NCI-H226 (cell line): Measurements from ENCODE around the gene LRFN2.

Source experiments
- DNase-seq: peaks from one replicate; pipeline ENCODE4 v3.0.0-alpha.2; 2015

Gene LRFN2

DNA sequence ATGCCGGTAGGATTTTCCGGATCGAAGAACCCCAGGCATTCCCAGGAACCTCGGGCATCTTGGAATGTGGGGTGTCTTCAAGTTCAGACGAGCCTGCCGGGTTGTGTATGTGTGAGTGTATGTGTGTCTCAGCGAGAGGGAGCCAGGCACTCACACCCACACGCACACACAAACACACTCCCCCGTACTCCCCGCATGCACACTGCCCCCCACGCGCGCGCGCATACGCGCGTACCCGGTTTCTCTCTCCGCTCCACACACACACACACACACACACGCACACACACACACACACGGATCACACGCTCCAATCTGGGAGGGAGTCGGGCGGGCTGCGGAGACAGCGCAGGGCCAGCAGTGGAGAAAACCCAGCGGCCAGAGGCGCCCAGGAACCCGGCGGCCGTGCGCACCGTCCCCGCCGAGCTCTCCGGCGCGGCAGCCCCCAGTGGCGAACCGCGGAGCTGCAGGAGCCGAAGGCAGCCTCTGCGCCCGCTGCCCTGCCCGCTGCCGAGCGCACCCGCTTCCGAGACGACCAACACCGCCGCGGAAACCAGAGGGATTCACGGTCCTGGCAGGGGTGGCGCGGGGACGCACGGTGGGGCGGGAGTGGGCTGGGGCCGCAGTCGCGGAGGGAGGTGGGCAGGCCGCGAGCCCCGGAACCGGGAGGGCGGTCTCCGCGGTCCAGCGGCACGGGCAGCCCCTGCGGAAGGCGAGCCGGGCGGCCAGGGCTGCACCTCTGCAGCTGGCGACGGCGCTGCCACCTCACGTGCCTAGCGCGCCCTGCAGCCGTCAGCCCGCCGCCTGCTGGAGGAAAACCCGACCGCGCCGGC lies at the start of gene LRFN2:
LRFN2 (minus strand) TSS at position 125 of the 830 bp plus-strand sequence.
- no peak for DNase-seq

DNA sequence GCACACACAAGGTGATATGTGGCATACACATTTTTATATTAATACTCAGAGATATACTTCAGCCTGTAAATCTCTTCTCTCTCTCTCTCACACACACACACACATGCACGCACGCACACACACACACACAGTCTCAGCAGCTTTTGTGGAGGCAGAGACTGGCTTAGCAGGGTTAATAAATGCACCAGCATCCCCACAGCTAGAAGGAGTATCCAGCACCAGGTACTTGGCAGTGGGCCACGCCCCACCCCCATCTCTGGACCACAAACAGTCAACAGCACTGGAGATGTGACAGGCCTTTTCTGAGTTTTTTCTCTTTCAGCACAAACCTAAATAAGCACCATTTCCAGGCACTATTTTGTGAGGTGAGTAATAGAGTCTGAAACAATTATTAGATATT lies 47.3 kb upstream of the LRFN2 start:
- DNase-seq = no peak

DNA sequence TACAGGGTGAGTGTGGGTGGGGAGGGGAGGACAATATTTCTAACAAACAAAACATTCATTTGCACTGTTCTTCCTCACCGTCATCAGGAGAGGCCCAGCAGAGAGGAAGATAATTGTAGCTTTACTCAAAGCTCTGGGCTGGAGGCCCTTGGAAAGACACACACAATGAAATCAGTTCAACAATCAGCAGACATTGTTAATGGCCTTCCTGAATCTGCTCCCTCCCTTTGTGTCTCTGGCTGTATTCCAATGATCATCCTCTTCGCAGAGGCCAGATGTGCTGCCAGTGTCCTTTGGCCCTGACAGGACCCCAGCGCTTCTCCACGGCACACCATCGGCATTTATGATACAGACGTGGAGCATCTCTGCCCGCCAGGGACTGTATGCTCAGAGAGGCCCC lies 44.6 kb upstream of the LRFN2 start:
- DNase-seq = no peak

DNA sequence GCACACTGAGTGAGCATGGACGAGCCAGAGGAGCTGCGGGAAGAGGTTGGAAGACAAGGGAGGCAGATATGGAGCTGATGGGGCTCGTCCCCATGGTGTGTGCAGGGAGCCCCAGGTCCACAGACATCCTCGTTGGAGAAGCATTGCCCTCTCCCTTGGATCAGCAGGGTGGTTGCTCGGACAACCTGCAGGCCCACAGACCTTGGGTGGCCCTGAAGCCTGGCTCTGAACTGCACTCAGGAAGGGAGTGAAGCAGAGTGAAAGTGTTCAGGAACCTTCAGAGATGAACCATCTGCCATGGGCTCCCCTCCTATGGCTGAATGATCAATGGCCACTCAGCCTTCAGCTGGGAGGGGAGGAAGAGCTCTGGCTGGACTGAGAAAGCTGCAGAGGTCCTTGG lies 43.3 kb upstream of the LRFN2 start:
- no peak for DNase-seq

DNA sequence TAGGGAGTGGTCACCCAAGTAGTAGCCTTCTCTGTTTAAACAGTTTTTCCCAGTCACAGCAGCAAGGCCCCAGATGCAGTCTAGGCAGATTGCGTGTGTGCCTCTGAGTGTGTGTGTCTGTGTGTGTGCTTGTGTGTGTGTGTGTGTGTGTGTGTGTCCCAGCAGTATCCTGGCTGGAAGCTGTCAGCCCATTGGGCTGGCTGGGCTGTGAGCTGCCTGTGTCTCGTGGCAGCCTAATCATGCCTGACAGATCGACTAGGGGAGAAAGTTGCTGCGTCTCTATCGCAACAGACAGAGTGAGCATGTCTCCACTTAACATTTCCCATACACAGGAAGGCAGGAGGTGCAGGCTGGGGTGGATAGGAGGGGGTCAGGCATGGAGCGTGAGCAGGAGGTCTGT lies 42.9 kb upstream of the LRFN2 start:
- no peak for DNase-seq

DNA sequence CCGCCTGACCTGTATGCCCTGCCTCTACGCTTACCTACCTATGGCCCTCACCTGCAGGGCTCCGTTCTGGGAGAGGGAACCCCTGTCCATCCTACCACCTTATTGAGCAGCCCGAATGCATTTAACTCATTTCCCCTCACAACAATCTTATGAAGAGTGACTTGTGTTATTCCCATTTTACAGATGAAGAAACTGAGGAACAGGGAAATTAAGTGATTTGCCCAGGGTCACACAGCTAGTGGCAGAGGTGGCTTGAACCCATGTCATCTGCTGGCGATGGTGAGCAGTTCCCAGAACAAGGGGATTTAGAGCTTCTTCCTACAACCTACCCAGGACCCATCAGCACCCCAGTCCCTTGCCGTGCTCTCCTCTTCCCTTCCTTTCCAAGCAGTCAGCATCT lies 42.3 kb upstream of the LRFN2 start:
- no peak for DNase-seq

DNA sequence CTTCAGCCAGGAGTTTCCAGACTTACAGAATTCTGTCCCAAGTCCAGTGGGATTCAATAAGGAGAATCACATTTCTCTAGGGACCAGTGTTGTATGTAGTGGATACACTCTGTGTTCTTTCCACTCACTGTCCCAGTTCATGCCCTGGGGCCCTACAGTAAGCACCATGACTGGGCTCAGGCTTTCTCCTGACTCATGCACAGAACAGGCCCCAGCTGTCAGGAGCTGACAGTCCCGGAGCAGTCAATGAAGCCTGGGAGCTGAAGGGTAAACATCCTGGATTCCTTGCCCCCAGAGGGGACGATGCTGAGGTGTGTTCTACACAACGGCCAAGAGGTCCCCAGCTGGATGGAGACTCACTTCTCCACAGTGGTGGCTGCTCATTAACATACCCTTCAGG lies 40.2 kb upstream of the LRFN2 start:
- no peak for DNase-seq

DNA sequence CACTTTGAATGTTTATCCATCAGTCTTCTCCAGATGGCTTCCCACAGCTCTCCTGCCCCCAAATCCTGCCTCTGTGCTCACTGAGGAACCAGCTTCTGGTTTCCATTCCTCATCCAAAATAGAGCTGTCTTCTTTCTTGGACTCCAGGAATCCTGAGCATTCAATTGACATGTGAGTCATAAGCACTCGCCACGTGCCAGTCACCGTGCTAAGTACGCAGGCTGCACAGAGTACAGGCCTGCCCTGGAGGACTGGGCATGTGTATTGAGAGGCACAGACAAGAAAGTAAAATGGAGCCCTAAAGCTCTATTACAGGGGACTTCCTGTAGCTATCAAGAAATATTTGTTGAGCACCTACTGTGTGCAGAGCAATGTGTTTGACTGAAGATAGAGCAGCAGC lies 39.7 kb upstream of the LRFN2 start:
- no peak for DNase-seq

DNA sequence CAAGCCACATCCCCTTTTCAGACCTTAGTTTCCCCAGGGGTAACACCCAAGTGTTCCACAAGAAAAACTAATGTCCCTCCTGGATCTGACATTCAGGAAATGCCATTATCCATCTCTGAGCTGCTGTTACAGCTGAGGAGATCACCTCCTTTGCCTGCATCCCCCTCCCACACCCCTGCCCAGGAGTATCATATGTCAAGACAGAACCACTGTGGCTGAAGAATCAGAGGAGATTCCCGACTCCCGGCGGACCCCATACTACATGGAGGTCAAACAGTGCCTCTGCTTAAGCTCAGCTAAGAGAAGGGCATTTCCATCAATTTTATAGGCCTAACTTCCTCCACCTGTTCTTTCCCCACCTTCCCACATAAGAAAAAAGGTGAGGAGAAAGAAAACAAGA lies 36.8 kb upstream of the LRFN2 start:
- no peak for DNase-seq

DNA sequence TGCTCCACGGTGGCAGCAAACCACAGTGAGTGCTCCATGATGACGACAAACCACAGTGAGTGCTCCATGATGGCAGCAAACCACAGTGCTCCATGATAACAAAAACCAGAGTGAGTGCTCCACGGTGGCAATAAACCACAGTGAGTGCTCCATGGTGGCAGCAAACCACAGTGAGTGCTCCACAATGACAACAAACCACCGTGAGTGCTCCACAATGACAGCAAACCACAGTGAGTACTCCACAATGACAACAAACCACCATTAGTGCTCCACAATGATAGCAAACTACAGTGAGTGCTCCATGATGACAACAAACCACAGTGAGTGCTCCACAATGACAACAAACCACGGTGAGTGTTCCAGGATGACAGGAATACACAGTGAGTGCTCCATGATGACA lies 36.0 kb upstream of the LRFN2 start:
- no peak for DNase-seq

DNA sequence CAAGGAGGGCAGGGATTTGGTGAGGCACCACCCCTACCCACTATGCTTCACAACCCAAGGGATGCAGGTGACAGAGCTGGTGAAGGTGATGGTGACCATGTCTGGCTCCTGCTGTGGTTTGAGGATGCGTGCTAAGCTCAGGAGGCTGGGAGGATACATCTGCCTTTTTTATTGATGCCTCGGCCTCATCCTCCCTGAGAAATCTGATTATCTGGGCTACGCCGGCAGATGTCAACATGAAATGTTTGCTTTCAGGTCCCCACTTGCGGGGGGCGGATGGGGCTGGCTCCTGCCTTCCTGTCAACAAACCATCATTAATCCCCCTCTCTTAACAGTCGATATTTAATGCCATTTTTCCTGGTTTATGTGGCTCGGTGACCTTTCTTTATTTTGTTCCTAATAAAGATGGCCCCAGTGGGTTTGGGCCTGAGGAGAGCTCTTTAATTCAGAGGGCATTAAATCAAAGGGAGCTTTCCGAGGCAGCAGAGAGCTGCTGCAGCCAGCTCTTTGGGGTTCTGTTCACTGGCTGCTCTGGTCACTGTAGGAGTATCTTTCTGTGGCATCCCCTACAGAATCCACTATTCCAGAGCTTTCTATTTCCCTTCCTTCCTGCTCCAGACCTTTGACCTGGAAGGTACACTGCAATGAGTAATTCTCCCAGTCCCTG lies 33.5 kb upstream of the LRFN2 start:
- DNase-seq = no peak

DNA sequence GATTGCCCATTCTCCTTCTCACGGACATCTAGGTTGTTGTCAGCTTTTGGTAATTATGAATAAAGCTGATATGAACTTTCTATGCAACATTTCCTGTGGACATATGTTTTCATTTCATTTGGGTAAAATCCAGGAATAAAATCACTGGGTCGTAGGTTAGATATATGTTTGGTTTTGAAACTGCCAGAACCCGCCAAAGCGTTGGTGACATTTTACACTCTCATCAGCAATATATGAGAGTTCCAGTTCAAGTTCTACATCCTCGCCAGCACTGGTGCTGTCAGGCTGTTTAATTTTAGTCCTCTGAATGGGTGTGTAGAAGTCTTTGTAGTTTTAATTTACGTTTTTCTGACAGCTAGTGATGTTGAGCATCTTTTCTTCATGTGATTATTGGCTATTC lies 27.5 kb upstream of the LRFN2 start:
- DNase-seq = no peak

DNA sequence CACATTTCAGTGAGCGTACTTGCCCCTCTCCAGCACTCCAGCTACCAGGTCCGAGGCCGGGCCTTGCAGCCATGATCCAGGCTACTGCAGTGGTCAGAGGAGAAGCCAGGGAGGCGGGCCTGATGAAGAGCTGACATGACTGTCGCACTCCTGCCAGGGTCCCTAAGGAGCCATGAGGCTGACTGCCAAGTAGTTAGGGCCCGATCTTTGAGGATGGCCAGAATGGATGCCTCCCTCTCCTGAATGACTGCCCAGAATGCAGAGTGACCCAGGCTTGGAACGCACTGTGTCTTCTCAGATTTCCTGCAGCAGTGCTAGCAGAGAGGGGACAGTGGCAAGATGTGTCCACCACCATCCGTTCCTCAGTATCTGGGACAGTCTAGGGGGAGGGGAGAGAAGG lies 24.7 kb upstream of the LRFN2 start:
- no peak for DNase-seq

DNA sequence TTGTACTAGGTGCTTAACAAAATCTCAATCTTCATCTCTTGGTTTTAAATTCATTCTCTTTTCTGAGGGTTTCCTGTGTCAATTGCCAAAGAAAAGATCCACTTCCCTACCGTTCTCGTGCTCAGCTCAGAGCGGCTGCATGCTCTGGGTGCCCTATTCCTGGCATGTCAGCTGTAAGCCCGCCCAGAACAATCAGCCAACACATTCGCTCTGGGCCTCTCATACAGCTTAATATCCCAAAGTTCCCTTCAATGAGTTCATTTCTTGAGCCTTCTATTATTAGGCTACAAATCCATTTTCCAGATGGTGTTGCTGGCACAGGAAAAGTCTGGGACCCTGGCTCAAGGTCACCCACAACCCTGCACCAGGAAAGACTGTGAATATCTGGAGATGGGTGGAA lies 24.3 kb upstream of the LRFN2 start:
- DNase-seq = no peak

DNA sequence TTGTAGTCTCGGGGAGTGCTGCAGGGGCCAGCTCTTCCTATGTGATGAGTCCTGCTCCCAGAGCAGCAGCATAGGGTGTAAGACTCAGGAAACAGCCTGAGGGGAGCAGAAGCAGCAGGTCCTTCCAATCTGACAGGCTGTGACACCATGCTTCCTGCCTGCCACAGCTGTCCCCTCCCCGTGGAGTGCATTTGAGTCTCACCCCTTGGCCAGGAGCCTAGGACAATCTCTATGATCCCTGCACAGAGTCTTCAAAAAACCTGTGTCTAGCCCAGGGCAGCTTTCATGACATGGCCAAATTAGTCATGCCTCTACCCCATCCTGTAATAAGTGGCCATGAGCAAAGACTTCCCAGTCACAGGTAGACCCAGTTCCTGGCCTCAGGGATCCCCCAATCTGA lies 23.1 kb upstream of the LRFN2 start:
- DNase-seq = no peak

DNA sequence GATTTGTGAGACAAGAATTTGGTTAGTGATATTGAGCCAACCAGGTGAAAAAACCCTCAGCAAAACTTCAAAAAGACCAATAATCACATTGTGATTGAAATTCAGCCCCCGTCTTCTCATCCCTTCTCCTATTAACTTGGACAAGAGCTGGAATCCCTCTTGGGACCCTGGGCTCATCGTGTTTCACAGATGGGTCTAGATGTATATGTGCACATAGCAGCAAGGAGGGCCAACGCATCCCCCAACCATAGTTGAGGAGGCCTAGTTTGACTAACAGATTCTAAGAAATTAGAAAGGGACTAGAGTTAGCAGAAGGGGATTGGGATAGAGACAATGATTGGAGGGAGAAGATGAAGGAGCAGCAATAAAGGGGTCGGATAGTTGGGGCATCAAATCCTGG lies 19.8 kb upstream of the LRFN2 start:
- DNase-seq = no peak

DNA sequence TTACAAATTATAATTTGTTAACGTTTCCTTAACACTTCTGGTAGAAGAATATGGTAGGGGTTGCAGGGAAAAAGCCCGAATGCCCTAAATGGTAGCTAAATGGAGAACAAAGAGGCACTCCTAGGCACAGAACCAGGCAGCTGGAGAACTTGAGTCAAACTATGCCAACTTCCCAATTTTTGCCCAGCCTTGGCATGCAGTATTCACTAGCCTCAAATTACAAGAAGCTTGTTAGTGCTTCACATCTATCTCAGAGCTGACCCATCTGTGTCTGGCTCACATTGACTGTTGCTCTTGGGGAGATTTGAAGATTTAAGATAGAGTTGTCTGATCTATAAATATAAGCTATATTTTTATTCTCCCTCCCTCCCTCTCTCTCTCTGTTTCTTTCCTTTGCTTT lies 19.4 kb upstream of the LRFN2 start:
- no peak for DNase-seq

DNA sequence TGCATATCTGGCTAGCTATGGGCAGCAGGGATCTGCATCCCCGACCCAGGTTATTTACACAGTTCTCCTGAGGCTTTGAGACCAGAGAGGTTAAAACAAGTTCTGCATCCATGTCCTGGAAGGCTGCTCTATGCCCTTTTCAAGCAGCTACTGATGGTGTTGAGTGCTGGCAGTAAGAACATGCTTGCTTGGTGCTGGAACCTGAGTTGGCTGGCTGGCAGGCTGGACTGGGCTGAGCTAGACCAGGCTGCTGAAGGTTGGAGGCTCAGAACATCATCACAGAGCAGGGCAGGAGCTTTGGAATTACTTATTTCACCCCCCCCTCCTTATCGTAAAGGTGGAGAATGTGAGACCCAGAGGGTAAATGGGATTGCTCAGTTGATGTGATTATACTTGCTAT lies 16.9 kb upstream of the LRFN2 start:
- no peak for DNase-seq

DNA sequence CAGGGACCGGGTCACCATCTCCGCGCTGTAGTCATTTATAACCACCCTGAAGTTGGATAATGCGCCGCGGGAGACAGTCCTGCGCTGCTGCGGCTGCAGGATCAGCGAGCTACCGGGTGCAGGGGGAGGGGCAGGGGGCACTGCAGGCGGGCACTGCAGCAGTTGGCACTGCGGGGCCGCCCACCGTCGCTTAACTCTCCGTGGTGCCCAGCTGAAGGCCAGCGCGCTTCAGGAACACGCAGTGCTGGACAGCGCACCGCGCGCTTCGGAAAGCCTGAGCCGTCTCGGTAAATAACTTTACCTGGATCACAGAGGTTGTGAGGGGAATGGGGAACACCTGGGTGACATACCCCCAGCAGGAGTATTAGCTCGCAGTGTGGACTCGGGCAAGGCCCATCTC lies 12.4 kb upstream of the LRFN2 start:
- no peak for DNase-seq

DNA sequence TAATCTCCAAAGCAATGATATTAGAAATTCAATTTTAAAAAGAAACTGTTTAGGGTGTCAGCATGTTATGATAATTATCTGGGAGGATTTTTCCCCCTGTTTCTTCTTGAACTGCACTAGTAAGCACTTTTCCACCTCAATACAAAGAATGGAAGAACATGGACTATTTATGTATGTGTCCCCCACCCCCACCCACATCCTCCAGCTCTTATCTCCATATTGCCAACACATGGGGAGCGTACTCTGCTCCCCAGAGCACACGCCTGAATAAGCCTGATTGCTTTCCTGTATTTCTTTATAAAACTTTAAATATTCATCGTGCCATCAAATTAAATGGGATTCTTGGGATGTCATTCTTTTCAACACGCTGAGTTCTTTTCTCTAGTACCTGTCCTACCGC lies 11.4 kb upstream of the LRFN2 start:
- DNase-seq = no peak

DNA sequence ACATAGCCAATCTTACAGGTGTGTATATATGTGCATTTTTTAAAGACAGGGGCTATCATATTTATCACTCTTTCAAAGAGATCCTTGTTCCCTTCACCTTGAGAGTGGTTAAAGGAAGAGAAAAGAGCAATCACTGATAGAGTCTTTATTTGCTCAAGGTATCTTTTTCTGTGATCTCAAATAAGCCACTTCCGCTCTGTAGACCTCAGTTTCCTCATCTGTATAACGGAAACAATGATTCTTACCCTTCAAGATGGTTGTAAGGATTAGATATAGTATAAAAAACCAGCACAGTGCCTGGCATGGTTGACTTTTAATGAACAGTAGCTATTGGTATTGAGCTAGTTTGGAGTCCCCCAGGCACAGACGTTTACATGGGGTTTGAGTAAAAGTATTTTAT lies 10.1 kb upstream of the LRFN2 start:
- DNase-seq = no peak

DNA sequence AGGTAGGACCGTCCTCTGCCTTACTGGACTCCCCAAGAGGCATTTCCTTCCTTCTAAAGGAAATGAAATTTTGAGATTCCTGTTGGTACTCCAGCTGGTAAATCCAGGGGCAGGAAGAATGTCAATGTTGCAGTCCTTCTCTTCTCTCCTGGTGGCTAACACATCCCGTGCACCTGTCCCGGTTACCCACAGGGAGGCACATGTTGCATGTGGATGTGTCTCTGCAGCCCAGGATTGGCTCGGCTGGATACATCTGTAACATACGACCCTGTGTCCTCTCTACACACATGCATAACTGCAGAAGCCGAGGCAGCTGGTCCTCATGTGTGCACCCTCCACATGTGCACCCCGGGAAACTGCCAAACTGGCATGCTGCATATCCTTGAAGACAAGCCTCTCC lies 1.3 kb upstream of the LRFN2 start:
- no peak for DNase-seq

DNA sequence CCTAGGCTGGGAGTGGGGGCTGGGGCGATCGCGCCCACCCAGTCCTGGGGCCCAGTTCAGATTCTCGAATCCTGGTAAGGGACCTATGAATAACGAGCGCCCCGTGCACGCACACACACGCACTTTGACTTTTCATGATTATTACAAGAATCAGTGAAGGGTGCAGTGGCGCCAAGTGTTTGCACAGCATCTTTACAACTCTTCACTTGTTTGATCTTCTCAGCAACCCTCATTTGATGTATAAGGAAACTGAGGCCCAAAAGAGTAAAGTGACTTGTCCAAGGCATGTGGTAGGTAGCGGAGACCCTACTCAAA lies 863 bp upstream of the LRFN2 start:
- no peak for DNase-seq

DNA sequence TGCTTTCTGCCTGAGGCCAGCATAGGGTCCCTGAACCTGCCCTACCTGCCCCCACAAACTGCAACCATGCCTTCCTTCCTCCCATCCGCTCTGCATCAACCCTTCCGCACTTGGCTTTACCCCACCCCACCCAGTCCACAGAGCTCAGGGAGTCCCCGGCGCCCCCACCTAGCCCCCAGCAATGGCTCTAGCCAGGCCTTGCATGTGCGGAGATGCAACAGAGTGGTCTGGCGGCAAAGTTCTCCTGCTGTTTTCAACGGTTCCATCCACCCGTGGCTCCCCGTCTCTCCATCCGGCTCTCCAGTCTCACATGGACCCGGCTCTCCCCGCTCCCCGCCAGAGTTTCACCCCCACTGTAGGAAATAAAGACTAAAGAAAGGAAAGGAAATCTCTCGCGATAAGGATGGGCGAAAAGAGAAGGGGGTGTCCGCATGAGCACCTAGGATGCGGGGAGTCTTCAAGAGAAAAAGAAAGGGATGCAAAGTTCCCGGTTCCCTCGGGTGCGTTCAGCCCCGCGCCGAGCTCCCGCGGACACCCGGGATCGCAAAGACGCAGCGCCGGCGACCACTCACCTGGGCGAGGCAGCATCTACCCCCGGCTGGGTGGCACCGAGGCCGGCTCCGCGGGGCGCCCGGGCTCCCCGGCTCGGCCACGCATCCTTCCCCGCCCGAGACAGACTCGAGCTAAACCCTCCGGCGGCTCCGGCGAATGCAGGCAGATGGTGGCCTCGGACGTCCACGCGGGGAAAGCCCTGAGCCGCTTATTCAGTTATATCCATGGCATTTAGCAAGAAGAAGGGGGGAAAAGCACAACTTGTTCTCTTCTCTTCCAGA lies 579 bp downstream of the LRFN2 start:
- DNase-seq = no peak
